ENCODE measurements around the gene PDHA1.
A peak's percentile ranks its signal among the peaks of the same experiment; 100 is the strongest.

The PDHA1 gene

GRCh38 chrX:19343535-19344408 is at the start of gene PDHA1:
TSS of gene PDHA1 (plus strand) at chrX:19343927. CDS start at chrX:19344038, 111 bp downstream.
- DNase-seq (ENCODE audit: low read depth): peak; percentile 85

- no peak for DNase-seq (ENCODE audit: low read depth)
These were observed 40.4 kb upstream of the PDHA1 start for GRCh38 chrX:19303256-19303880.

GRCh38 chrX:19326567-19326966 is 17.2 kb upstream of the PDHA1 start:
- no peak for DNase-seq (ENCODE audit: low read depth)

GRCh38 chrX:19331831-19332230 is 11.9 kb upstream of the PDHA1 start:
- no peak for DNase-seq (ENCODE audit: low read depth)

- DNase-seq (ENCODE audit: low read depth): no peak
These were observed 10.7 kb upstream of the PDHA1 start for GRCh38 chrX:19332983-19333382.

- DNase-seq (ENCODE audit: low read depth): no peak
These were observed 8.6 kb upstream of the PDHA1 start for GRCh38 chrX:19334945-19335626.

GRCh38 chrX:19342331-19342906 is 1.3 kb upstream of the PDHA1 start:
- no peak for DNase-seq (ENCODE audit: low read depth)

- no peak for DNase-seq (ENCODE audit: low read depth)
These were observed 617 bp upstream of the PDHA1 start for GRCh38 chrX:19343085-19343534.

GRCh38 chrX:19344661-19345060 is 934 bp downstream of the PDHA1 start:
- no peak for DNase-seq (ENCODE audit: low read depth)

GRCh38 chrX:19347916-19348315 is 4.2 kb downstream of the PDHA1 start:
- no peak for DNase-seq (ENCODE audit: low read depth)

GRCh38 chrX:19349264-19349663 is 5.5 kb downstream of the PDHA1 start:
- no peak for DNase-seq (ENCODE audit: low read depth)

- DNase-seq (ENCODE audit: low read depth): no peak
These were observed 7.2 kb downstream of the PDHA1 start for GRCh38 chrX:19350941-19351384.

- no peak for DNase-seq (ENCODE audit: low read depth)
These were observed 10.9 kb downstream of the PDHA1 start for GRCh38 chrX:19354625-19355024.

- no peak for DNase-seq (ENCODE audit: low read depth)
These were observed 14.8 kb downstream of the PDHA1 start for GRCh38 chrX:19358521-19358920.

GRCh38 chrX:19360903-19361302 is 17.2 kb downstream of the PDHA1 start:
- no peak for DNase-seq (ENCODE audit: low read depth)

- DNase-seq (ENCODE audit: low read depth): no peak
These were observed 18.0 kb downstream of the PDHA1 start for GRCh38 chrX:19361701-19362100.

- DNase-seq (ENCODE audit: low read depth): no peak
These were observed 24.8 kb downstream of the PDHA1 start for GRCh38 chrX:19368576-19368975.

GRCh38 chrX:19370061-19370460 is 26.3 kb downstream of the PDHA1 start:
- DNase-seq (ENCODE audit: low read depth): no peak

- peak; percentile 36 for DNase-seq (ENCODE audit: low read depth)
These were observed 28.4 kb downstream of the PDHA1 start for GRCh38 chrX:19372170-19372546.

GRCh38 chrX:19372547-19373331 is 29.0 kb downstream of the PDHA1 start:
- no peak for DNase-seq (ENCODE audit: low read depth)

- no peak for DNase-seq (ENCODE audit: low read depth)
These were observed 29.7 kb downstream of the PDHA1 start for GRCh38 chrX:19373351-19373891.
